ENCODE results near the gene INO80E.
"Not testable (repeated sequence)": the region's sequence is repeated elsewhere in the genome, so short reads cannot be mapped to it uniquely, and the experiment has no call there.

Gene INO80E

GRCh38 chr16:30032083-30032819 lies 36.2 kb downstream of the INO80E start:
- DNase-seq: peak; percentile 86

DNA sequence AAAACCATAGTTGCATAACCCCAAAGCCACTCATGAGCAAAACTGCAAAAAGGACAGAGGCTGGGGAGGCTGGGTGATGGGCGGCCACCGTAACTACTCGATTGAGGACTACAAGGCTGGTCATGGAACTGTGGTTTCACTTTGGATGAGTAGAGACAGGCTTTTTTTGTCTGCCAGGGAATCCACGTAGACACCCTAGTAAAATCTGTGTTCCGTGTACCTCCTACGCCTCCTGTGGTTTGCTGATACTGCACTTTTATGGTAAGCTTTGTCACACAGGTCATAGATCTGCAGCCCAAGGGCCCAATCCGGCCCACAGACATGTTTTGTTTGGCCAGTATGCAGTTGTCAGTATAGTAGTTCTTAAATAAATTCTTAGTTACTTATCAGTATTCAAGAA lies 37.2 kb downstream of the INO80E start:
- no peak for DNase-seq

- DNase-seq: no peak
Measured at GRCh38 chr16:30040221-30040620, 44.2 kb downstream of the INO80E start.

DNA sequence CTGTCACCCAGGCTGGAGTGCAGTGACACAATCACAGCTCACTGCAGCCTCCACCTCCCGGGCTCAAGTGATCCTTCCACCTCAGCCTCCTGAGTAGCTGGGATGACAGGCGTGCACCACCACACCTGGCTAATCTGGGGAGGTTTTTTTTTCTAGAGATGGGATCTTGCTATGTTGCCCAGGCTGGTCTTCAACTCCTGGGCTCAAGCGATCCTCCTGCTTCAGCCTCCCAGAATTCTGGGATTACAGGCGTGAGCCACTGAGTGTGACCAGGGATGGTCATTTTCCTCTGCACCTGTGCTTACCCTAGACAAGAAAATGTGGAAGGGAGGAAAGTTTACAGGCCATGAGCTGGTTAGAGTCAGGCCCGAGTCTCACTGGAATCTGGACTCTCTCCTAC lies 44.6 kb downstream of the INO80E start:
- DNase-seq: not testable (repeated sequence)

DNA sequence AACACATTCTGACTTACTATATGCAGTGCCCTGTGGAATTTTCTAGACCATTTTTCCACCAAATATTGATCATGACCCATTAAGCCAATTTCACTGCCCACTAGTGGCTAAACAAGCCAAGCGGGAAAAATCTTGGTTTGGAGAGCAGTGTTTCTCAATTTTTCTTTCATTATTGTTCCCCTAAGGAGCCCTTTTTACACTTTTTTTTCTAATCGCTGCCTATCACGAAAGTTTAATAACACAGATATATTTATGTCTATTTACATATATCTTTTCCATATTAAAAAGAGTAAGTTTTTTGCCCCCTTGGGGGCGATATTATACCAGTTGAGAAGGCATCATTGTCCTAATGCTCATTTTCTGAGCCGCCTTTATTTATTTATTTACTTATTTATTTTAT lies 45.8 kb downstream of the INO80E start:
- peak; percentile 23 for DNase-seq

- DNase-seq: no peak
Measured at GRCh38 chr16:30046178-30046577, 50.1 kb downstream of the INO80E start.

- no peak for DNase-seq
Measured at GRCh38 chr16:30046588-30046987, 50.5 kb downstream of the INO80E start.

DNA sequence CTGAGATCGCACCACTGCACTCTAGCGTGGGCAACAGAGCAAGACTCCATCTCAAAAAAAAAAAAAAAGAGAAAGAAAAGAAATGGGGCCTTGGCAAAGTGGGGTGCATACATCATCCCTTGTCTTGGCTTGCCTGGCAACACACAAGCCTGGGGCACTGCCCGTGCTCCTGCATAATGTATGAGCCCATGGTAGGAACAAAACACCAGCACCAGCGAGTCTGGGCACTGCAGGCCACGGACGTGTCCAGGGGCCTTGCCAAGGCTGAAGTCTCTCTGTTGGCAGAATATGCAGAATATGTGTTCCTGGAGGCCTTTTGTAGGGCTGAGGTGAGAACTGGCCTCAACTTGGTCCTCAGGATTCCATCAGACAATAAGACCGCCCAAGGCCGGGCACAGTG lies 53.8 kb downstream of the INO80E start:
- no peak for DNase-seq

DNA sequence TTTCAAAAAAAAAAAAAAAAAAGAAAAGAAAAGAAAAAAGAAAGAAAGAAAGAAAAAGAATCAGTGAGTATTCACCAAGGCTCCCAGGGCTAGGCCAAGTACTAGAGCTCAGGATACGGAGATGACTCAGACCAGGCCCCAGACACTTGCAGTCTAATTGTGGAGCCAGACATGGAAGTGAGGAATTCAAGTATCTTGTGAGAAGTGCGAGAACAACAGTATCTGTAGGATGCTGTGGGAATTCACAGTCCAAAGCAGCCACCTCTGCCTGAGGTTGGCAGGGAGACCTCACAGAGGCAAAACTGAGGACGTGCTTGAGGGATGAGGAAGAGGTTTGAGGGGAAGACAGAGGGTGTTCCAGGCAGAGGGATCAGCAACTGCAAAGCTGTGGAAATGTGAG lies 55.5 kb downstream of the INO80E start:
- no peak for DNase-seq

DNA sequence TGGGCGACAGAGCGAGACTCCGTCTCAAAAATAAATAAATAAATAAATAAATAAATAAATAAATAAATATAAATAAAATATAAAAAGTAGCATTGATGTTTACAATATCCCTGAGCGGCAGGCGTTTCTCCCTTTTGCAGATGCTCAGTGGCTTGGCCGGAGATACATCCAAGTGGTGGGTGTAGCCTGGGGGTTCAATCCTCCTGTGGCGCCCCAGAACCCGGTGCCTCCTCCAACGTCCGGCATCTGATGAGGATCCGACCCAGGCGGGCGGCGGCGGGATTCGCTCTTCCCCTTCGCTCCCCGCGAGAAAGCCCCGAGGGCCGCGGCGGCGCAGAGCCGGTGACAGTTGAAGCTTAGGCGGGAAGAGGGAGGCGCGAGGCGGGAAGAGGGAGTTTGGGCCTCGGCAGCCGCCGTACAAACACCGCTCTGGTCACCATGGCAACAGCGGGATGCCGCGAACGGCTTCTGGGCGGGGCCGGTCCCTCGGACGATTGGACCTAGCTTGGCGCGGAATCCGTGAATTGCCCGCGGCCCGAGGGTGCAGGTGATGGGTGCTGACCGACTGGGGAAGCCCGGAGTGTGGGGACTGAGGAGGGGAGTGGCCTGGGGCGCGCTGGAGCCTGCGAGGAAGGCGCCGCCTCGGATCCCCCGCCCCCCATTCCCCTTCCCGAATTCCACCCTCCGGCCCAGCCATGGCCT lies 56.8 kb downstream of the INO80E start:
- peak; percentile 97 for DNase-seq

DNA sequence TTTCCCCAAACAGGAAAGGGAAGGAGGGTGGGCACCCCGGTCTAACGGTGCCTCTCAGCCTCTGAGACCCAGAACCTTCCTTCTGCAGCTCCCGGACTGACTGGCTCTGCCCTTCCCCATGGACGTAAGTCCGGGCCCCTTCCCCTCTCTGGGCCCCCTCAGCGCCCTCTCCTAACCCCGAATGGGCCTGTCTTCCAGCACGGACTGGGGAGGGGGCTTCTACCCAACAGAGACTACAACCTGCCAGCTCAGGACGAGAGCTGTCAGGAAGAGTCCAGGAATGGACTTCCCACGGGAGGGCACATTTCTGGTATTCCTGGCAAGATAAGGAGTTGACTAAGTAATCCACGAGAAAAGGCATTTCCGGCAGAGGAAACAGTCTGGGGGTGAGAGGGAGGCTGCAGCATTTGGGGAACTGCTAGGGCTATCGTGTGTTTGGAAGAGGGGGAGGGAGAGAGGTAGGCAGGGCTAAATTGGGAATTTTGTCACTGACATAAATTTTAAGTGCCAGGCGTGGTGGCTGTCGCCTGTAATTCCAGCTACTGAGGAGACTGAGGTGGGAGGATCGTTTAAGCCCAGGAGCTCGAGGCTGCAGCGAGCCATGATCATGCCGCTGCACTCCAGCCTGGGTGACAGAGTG lies 57.5 kb downstream of the INO80E start:
- DNase-seq: peak; percentile 23

DNA sequence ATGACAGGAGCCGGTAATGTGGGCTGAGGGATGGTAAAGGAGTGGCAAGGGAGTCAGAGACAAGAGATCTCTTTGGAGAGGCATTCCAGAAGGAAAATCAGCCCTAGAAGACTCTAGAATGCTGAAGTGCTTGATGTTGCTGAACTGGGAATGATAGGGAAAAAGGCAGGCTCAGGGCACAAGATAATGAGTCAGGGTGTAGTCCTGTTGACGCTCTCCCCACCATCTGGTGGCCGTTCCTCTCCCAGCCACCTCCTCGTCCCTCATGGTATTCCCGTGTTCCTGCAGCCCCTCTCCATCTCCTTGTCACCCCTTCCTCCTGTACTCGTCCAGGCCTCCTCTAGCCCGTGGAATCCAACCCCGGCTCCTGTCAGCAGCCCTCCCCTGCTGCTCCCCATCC lies 58.4 kb downstream of the INO80E start:
- no peak for DNase-seq

- peak; percentile 90 for DNase-seq
Measured at GRCh38 chr16:30054959-30055553, 59.0 kb downstream of the INO80E start.
